ENCODE measurements around the gene UBASH3B.

UBASH3B gene

DNA sequence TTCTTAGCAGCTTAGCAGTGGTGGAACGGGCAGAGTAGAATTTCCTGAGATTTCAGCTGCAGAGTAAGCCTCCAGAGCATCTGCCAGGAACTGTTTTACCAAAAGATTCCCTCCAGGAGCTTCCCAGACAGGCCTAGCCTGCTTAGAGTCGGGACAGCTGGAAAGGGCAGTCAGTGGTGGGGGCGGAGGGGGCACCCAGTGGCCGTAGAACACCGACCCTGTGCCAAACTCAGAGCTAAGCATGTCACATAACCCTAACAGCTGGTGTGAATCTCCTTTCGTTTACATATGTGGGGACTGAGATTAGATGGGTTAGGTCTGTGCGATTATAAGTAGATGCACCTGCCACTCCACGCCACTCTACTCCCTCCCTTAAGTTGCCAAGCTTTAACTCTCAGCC, 102.8 kb downstream of the UBASH3B start:
- peak; percentile 52 for DNase-seq

DNA sequence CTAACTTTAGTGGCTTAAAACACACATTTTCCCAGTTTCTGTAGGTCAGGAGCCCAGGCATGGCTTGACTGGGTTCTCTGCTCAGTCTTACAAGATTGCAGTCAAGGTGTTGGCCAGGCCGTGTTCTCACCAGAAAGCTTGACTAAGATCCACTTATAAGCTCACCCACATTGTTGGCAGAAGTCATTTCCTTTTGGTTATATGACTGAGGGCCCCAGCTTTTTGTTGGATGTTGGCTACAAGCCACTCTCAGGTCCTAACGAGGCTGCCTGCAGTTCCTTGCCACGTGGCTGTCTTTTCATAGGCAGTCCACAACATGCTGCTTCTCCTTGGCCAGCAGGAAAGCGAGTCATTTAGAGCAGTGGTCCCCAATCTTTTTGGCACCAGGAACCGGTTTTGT, 103.5 kb downstream of the UBASH3B start:
- no peak for DNase-seq

DNA sequence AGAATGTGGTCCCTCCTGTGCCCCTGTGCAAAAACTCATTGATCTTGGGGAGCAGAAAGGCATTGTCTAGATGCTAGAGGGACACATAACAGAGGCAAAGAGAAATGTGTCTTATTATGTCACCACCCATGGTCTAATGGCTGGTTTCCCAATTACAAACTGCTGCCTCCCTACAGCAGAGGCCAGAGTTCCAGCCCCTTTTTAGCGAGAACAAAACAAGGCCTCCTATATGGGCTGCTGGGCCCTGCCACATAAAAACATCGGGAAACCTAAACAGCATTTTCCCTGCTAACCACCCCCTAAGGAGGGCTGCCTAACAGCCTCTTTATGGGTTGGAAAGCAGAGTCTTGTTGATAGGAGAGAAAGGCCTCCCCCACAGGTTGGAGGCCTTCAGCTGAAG, 107.6 kb downstream of the UBASH3B start:
- no peak for DNase-seq

DNA sequence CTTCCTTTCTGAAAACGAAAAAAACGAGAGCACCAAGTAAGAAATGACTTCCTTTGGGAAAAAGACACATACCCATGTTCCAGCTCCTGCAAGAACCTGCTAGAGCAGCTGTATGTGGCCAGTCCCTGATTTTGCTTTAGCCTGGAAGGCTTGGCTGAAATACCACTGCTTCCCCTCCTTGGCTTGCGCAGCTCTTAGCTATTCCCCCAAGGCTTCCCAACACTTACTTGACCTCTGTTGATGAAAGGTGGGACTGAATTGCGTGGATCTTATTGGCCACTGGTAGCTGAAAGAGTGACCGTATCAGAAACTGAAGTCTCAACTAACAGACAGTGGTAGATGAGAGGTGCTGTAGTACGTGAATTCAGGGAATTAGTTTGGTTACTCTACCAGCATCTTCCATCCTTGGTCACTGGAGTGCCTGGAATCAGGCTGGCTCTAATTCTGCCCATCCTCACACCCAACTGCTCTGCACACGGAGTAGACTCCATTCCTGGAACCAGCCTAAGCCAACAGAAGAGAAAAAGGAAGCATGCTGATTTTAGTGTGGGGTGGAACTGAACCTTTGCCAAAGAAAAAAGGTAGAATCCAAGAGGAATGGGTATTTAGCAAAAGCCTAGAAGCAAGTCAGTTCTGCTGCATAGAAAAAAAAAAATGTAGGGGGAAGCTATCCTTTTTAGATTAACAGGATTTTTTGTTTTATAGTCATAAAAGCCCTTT, 109.0 kb downstream of the UBASH3B start:
- DNase-seq, result no peak

DNA sequence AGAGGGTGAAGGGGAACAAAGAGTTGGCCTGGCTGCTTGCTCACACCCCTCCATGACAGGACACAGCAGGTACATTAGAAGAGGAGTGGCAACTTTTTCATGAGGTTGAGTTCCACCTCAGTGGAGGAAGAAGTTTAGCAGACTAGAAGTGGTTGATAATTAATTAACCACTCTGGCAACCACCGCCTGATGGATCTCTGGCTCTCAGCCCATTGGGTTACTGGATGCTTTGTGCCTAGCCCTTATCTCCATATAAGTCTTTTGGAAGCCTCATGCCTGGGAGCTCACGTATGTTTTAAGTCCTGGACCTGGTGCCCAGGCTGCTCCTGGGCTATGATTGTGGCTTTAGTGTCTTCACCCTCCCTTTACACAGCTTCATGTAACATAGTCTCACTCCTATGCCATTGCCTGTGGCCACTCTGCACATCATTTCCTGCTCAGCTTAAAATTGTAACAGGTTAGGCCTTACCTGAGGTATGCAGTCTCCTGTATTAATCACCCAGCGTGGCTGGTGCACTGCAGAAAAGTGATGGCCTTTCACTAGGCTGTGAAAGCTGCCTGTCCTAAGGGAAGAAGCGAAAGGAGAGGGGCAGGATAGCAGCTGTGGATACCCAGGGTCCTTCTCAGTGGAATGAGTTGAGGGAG, 110.1 kb downstream of the UBASH3B start:
- DNase-seq, result no peak

DNA sequence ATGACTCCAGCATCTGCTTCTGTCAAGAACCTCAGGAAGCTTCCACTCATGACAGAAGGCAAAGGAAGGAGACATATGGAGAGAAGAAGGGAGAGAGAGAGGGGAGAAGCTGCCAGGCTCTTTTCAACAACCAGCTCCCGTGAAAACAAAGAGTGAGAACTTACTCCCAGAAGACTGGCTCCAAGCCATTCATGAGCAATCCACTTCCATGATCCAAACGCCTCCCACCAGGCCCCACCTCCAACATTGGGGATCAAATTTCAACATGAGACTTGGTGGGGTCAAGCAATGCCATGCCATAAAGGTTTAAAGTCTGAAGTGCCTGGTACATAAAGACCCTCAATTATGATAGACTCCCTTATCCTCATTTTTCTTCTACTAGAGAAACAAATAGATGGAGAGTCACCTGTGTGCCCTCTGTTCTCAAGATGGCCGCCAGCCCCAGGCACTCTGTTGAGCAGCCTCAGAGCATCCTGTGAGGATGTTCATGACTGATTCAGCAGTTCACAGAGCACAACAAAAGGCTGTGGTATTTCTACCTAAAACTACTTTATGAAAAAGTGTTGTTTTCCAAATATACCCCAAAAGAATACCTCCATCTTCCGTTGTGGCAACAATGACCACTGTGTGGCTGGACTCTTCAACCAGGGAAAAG, 113.7 kb downstream of the UBASH3B start:
- DNase-seq, result no peak

DNA sequence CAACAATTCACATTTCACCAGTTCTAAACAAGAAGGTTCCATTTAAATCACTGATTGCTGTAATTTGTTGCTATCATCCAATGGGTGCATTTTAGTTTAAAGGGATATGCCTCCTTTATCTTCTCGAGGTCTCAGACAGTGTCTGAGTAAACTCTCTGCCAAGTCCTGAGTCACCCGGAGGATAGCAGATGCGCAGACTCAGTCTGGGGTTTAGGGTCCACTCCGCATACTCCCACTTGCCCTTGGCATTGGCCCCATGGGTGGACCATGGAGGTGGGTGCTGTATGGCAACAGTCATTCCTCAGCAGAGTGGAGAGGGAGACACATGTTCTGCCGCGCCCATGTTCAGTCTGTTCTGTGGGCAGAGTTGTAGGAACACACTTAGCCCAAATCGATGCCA, 117.4 kb downstream of the UBASH3B start:
- DNase-seq, result no peak

DNA sequence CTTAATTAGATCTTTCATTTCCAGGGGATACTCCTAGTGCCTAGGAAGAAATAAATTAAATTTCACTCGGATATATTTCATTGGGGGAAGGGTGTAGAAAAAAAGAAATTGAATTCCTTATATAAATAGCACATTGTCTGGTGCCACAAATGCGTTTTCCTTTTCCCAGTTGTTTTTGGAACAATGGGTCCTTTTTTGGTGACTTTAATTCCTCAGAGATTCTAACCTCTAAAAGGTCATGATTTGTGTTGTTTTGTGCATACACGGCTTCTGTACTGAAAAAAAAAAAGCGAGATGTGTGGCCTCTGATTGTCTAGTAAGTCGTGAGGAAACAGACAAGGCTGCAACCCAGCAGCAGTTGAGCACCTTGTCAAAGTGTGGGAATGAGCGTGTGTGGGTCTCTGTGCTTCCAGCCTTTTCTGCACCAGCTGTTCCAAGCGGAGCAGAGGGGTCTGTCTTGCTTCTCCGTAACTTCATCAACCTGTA, 118.3 kb downstream of the UBASH3B start:
- no peak for DNase-seq

DNA sequence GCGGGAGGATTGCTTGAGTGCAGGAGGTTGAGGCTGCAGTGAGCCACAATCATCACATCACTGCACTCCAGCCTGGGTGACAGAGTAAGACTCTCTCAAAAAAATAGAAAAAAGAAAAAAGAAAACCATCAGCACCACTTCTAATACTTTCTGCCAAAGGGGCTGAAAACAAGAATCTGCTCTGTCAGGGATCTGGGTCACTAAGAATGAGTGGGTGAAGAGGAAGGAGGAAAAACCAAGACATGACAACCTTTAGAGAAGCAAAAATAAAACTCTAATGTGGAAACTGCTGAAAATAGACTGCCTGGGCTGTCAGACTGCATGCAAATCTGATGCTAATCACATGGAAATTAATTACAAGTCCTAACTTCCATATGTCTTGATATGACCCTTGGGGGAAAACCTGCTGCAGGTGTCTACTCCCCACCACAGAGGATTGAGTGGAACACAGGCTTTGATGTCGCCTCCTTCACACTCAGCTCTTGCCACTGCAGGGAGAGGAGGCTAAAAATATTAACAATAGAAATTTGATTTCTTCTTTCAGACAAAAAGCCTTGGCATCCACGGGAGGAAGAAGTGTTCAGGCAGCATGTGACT, 120.3 kb downstream of the UBASH3B start:
- no peak for DNase-seq

DNA sequence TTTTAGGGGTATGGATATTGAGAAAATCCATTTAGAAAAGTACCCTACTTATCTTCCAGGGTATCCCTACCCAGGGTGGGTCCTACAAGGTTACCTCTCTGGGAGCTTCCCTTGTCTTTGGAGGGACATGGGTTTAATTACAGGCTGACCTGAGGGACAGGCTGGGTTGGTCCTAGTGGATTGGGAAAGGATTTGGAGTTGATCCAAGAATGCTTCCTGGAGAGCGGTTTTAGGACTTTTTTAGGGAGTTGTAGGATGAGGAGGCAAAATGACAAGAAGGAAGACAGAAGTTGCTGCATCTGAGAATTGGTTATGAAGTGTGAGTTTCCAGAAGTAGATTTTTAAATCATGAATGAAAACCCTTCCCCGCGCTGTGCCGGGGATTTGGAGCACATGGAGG, 121.0 kb downstream of the UBASH3B start:
- no peak for DNase-seq

DNA sequence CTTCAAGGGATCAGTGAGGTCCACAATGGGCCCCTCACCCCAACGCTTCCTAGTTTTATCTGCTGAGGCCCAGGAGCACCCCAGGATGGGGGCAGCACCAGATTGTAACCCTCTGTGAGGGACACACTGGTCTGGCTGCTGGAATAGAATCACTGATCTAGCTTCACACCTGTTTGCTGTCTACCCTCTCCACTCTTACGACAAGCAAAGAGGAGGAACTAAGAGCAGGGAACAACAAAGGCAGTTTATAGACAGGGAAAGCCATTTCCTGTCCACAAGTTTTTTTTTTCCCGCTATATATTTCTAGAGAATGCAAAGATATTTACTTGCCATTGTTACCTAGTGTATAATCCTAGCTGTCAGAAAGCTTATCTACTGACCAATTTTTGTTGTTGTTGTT, 121.8 kb downstream of the UBASH3B start:
- no peak for DNase-seq

DNA sequence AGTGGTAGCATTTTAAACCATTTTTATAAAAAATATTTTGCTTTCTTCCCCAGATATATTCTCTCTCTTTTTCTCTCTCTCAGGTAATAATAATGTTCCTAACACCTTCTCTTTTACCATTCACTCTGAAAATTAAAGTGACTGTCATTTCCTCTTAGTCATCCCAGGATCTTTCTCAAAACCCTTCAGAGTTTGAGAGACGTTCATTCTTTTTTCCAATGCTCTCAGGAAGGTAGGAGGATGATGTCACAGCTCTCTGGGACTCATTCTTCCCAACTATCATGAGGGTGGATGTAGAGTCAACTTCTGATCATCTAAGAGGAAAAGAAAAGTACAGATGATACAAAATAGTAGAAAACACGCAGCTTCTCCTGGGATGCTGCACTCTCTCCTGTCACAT, 122.6 kb downstream of the UBASH3B start:
- DNase-seq, result no peak

DNA sequence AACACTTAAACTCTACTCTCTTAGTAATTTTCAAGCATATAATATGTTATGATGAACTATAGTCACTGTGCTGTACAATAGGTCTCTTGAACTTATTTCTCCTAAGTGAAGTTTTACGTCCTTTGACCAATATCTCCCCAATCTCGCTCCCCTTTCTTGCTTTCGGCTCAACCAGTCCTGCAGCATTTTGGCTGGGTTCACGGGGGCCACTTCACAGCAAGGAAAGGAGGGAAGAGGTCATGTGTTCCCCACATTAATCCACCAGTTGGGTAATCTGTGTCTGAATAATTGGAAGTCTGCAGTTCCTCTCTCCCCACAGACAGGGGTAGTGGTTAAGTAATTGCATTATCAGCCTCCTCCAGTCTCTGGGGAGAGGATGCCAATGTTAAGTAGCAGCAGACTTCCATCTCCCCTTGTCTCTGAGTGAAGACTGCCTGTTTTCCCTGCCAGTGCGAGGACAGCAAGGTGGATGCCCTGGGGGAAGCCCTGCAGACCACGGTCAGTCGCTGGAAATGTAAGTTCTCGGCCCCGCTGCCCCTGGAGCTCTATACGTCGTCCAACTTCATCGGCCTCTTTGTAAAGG, 123.6 kb downstream of the UBASH3B start:
- no peak for DNase-seq

DNA sequence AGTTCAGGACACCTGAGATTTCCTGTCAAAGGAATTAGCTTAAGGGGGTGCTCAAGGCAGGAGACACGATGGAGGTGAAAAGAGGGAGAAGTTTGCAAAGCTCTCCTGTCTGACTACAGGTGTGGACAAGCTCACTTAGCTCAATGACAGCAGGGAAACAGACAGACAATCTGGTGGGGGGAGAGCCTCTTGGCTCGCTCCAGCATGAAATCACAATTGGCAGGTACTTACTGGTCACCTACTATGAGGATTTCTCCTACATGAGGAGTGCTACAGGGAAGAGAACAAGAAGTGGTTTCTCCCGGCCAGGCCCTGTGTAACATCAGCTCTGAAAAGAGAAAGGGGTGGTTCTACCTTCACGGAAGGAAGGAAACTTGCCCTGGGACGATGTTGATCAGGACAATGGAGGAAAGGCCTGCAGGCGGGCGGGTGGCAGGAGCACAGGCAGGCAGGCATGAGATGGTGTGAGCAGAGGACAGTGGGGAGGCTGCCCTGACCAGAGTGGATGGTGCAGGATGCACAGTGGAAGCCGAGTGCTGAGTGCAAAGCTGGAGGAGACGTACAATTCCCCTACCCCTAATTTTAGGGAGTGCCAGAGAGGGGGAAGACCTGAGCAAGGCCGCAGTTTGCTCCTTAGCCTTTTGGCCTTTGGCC, 124.9 kb downstream of the UBASH3B start:
- no peak for DNase-seq

DNA sequence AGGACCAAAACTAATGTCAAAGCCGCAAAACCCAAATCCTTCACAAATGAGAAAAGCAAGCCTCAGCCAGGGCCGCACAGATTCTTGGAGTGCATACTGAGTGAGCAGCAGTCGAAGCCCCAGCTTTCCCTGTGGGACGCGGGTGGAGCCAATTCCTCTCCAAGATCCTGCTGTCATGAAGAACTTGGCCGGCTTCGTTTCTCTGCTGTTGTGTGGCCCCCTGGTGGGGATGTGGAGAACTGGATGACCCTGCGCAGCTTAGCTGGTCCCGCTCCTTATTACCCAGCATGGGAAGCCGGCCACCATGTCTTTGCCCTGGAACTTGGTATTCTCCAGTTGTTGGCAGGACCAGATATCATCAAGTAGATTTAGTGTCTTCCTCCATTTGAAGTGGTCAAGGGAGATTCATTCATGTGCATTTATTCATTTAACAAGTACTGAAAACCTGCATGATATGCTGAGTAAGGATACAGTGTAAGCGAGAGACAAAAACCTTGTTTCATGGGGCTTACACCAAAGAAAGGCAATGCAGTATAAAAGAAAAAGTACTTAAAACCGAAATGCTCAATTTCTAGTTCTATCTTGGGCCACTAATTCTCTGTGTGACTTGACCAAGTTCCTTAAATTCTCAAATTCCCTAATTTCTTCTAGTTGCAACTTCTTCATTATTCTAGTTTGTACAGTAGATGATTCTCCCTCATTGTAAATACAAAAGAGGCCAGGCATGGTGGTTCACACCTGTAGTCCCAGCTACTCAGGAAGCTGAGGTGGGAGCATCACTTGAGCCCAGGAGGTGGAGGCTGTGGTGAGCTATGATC, 126.1 kb downstream of the UBASH3B start:
- peak; percentile 95 for DNase-seq

DNA sequence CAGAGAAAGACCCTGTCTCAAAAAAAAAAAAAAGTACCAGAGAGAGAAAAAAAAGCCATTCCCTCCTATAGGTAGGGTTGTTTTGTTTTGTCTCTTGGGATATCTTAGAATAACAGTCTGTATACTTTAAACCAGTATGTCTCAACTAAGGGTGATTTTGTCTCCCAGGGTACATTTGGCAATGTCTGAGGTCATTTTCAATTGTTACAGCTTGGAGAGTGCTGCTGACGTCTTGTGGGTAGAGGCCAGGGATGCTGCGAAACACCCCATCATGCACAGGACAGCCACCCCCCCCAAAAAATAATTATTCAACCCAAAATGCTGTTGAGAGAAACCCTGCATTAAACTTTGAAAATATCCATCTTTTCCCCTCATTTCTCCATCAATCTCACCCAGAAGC, 126.7 kb downstream of the UBASH3B start:
- DNase-seq, result no peak

DNA sequence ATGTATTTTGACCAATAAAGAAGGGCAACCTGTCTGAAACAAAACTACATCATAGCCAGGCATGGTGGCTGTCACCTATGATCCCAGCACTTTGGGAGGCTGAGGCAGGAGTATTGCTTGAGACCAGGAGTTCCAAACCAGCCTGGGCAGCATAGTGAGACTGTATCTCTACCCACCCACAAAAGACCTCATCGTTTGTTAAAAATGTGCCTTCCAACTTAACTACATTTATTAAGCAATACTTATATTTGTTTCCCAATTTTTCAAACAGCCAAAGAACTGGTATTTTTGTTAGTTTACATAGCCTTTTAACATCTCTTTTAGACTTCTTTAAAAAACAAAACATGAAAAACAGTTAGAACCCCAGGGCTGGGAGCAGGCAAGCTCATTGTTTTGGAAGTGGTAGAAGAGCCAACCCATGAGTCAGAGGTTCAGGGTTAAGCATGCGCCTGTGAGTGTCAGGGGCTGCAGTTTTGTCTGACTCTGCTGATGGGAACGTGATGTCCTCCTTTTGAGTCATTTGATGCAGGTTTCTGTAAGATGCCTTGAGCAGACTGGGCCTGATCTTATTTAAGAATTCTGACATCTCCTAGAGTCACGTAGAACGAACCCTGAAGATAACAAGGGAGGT, 128.9 kb downstream of the UBASH3B start:
- DNase-seq, result no peak

DNA sequence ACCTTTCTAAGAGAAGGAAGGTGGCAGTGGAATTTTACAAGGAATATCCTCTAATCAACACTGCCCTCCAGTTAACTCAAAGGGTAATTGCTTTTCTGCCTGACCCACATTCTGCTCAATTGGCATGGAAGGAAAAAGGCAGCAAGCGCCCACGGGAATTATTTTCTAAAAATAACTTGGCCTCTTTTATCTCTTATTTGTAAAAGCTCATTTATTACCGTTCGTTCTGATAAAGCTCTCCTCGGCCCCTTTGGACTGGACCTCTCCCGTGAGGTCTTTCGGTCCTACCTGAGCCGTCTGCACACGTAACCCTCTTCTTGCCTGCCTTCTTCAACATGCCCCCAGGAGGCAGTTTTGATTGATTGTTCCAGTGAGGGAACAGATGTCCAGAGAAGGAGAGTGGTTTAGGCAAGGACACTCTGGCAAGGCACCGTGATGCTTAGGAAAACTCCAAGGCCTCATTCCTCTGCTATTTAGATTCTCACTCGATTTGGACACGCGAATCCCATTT, 129.6 kb downstream of the UBASH3B start:
- DNase-seq, result no peak

DNA sequence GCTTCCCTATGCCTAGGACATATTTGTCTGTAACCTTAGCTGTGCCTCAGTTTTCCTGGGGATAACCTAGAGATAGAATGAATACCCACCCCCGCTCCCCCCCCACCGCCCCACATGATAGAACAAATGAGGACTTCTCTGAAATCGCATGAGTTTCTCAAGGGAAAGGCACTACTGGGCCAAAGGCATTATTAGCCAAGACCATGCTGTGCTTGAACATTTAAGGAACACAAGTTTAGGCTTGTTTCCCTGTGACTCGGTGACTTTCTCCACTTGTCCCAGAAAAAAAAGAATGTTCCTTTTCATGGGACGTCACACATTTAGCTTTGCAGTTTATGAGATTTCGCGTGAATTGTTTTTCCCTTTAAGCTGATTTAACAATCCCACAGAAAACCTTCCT, 131.4 kb downstream of the UBASH3B start:
- DNase-seq, result no peak

DNA sequence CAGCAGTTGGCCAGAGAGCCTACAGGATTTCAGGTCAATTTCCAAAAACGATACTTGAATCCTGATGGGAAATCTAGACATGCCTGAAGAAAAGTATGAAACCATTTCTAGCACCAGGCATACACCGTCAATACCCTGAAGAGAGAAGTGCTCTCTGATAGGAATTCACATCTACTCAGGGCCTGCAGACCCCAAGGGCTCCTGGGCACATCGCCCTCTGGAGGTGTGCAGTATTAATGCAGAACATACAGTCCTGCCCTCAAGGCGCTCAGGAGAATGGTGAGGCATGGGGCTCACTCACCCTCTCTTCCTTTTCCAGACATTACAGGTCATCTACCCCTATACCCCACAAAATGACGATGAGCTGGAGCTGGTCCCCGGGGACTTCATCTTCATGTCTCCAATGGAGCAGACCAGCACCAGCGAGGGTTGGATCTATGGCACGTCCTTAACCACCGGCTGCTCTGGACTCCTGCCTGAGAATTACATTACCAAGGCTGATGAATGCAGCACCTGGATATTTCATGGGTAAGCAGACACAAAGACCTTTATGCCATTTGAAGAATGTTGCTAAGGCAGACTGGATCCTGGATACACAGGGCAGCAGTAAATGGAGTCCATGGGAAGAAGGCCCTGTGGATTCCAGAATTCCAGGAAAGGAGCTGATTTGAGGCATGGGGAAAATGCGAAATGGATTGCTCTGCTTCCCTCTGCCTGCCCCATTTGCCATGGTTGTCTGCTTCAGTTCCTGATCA, 133.4 kb downstream of the UBASH3B start:
- DNase-seq, result no peak
